Endometrial microvascular endothelial cells (primary cell): ENCODE data around the gene SUCNR1. TPM values are rescaled to one million over a fixed set of nuclear protein-coding genes. Genes with fewer than 3 reads are reported as not detected.
"Not testable (repeated sequence)": the region's sequence is repeated elsewhere in the genome, so short reads cannot be mapped to it uniquely, and the experiment has no call there.

Source experiments
- in situ Hi-C: cut with HindIII; loops from 2 replicates; pipeline ENCODE4 v1.10.0; 2017; ENCODE audit warnings: low sequenced_read_pairs, low pct_unique_long_range_greater_than_20kb; ENCODE audit errors: inconsistent ontology term
- total RNA-seq: library from RNA; depleted of rRNA; stranded (reverse); fragments of >200 nt; gene quantifications from one replicate; pipeline ENCODE4 v1.2.3, GENCODE V29; 2015; ENCODE audit errors: inconsistent ontology term

The SUCNR1 gene
- total RNA-seq, 1 donor from 2014 or later, result 0.09 TPM

GRCh38 chr3:151898121-151898520, 24.7 kb downstream of the SUCNR1 start:
- in situ Hi-C loops, result not testable (repeated sequence)

DNA sequence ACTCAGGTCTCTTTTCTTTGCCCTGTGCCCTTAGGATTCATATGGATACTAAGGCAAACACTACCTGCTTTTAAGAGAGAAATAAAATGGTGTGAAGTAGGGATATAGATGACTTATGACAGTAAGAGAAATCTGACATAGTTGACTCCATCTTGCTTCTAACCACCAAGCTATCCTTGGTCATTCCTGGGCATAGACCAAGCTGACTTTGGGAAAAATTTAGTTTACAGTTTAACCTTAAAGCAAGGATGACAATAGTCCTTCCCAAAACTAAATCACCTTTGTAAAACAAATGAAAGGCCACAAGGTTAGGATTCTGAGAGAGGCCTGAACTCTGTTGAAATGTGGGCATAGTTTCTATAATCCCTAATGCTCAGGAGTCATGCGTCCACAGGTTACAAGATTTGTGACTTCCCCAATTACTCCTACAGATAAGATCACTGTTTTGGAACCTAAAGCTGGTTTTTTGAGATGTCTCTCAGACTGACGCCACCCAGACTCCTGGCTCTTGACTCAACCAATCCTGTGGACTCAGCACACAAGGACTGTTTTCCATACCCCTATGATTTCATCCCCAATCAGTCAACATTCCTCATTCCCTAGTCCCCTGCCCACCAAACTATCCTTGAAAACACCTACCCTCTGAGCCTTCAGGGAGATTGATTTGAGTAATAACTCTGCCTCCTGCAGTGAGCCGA, 25.3 kb downstream of the SUCNR1 start:
- in situ Hi-C loops, result not testable (repeated sequence)

DNA sequence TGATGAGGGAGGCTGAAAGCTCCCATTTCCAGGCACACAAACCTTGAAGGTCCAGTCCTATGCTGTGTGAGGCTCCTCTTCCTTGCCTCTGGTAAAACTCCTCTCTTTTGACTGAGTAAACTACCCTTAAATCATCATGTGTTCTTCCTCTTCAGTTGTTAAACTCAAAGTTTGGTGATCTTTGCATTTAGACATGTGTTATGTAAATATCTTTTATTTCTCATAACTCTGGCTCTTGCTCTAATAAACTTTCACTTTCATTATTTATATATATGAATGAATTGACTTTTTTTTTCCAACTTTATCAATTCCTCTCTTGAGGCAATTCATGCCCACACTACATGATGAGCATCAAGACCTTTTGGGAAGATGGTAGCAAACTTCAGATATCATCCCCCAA, 26.6 kb downstream of the SUCNR1 start:
- in situ Hi-C loops, result loop anchor here (25.0 kb wide), 1 partner anchor 438 kb away; the partner anchor contains the start of gene IGSF10

GRCh38 chr3:151900460-151900859, 27.0 kb downstream of the SUCNR1 start:
- in situ Hi-C loops, result loop anchor here (25.0 kb wide), 1 partner anchor 438 kb away; the partner anchor contains the start of gene IGSF10

DNA sequence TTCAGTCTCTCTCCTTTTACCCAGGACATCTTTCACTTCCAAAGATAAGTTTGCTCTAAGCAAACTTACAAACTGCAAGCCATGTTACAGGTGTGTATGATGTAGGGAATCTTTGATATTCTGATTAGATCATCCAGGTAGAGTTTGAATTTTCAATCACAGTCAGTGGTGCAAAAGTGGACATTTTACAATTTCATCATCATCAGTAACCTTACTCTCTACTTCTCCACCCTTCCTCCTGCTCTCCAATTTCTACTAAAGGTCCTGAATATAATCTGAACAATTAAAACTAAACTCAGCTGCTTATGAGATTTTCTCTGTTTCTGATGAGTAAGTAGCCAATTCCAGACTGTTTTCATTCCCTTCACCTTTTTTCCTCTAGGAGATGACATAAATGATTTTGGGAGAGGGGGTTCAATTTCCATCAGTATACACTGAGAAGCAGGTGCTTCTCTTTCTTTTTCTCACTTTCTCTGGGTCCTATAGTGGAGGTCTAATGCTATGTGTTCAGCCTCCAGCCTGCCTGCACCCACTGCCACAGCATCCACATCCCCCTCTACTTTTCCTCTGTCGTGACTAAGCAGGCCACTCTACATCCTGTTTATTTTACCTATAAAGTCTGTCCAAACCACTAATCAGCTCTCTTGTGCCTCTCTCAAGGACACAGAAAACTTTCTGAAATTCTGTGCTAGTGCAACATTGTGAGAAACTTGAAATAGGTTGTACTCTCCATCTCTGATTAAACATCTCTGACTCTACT, 27.6 kb downstream of the SUCNR1 start:
- in situ Hi-C loops, result loop anchor here (25.0 kb wide), 1 partner anchor 439 kb away; the partner anchor contains the start of gene IGSF10

GRCh38 chr3:151901644-151902285, 28.3 kb downstream of the SUCNR1 start:
- in situ Hi-C loops, result loop anchor here (25.0 kb wide), 1 partner anchor 439 kb away; the partner anchor contains the start of gene IGSF10

GRCh38 chr3:151903501-151903991, 30.1 kb downstream of the SUCNR1 start:
- in situ Hi-C loops, result loop anchor here (25.0 kb wide), 1 partner anchor 441 kb away; the partner anchor contains the start of gene IGSF10

- in situ Hi-C loops, result loop anchor here (25.0 kb wide), 1 partner anchor 443 kb away; the partner anchor contains the start of gene IGSF10
Observed at GRCh38 chr3:151905647-151906046, 32.2 kb downstream of the SUCNR1 start.

- in situ Hi-C loops, result loop anchor here (25.0 kb wide), 1 partner anchor 444 kb away; the partner anchor contains the start of gene IGSF10
Observed at GRCh38 chr3:151906751-151907150, 33.3 kb downstream of the SUCNR1 start.

DNA sequence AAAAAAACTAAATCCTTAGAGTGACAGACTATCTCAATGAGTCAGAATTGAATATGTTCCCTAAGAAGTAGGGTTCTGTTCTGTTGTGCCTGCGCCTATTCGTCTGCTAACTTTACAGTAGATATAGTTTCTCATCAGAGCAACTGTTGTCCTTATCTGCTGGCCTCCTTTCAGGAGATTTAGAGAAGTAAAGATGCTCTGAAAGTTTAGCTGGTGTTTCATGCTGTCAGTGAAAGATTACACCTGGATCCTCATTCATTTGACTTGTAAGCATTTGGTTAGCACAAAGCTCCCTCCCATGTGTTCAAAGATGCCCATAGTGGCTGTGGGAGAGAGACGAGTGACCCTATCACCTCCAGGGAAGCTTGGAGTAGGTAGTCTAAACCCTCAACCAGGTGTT, 35.0 kb downstream of the SUCNR1 start:
- in situ Hi-C loops, result loop anchor here (25.0 kb wide), 1 partner anchor 446 kb away; the partner anchor contains the start of gene IGSF10

GRCh38 chr3:151909681-151910405, 36.4 kb downstream of the SUCNR1 start:
- in situ Hi-C loops, result loop anchor here (25.0 kb wide), 1 partner anchor 448 kb away; the partner anchor contains the start of gene IGSF10

DNA sequence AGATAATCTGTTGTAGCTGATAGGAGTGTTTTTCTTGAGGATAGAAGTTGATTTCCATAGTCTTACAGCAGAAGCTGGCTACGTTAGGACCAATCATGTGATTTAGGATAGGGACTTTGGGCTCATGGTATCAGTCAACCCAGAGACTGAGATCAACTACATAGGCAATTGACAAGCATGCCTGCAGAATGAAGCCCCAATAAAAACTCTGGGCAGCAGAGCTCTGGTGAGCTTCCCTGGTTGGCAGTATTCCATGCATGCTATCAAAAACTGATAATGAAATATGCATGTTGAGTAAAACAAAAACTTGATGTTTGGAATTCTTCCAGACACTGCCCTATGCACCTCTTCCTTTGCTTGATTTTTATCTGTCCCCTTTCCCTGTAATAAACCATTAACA, 38.0 kb downstream of the SUCNR1 start:
- in situ Hi-C loops, result loop anchor here (25.0 kb wide), 1 partner anchor 449 kb away; the partner anchor contains the start of gene IGSF10

- in situ Hi-C loops, result loop anchor here (25.0 kb wide), 1 partner anchor 450 kb away; the partner anchor contains the start of gene IGSF10
Observed at GRCh38 chr3:151912028-151912427, 38.6 kb downstream of the SUCNR1 start.

DNA sequence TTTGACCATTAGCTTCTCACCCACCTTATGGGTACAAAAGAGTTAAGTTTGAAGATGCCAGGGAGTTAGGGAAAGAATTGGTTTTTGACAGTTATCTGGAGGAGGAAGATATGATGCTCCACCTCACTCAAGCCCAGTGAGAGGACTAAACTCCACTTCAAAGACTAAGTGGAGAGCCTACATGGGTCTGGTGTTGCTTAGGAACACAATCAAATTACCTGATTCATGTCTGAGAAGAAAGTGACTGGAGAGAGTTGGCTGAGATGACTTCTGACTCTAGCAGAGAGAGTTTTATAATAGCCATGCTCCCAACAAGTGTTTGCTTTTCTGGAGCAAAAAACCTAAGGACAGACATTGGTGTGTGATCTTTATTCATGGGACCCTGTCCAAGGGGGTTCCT, 43.3 kb downstream of the SUCNR1 start:
- in situ Hi-C loops, result loop anchor here (25.0 kb wide), 1 partner anchor 454 kb away; the partner anchor contains the start of gene IGSF10

GRCh38 chr3:151918253-151919029, 45.0 kb downstream of the SUCNR1 start:
- in situ Hi-C loops, result loop anchor here (25.0 kb wide), 1 partner anchor 456 kb away; the partner anchor contains the start of gene IGSF10

DNA sequence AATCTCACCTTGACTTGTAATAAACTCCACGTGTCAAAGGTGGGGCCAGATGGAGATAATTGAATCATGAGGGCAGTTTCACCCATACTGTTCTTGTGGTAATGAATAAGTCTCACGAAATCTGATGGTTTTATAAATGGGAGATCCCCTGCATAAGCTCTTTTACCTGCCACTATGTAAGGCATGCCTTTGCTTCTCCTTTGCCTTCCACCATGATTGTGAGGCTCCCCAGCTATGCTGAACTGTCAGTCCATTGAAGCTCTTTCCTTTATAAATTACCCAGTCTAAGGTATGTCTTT, 45.5 kb downstream of the SUCNR1 start:
- in situ Hi-C loops, result loop anchor here (25.0 kb wide), 1 partner anchor 457 kb away; the partner anchor contains the start of gene IGSF10

DNA sequence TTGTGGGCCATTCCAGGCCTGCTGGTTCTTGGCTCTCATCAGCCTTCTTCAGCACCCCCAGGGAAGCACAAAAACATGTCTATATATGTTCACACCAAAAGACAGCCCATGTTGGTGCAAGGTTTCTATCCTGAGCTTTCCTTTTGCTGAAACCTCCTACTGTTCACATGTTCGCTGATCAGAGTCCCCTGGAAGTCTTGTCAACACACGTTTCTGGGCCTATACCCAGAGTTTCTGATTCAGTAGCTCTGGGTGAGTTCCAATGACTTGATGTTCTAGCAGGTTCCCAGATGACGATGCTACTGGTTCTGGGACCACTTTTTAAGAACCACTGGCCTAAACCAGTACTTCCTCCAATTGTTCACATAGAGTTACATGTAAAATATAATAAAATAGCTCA, 46.0 kb downstream of the SUCNR1 start:
- in situ Hi-C loops, result loop anchor here (25.0 kb wide), 1 partner anchor 457 kb away; the partner anchor contains the start of gene IGSF10
